ENCODE data around the gene NATD1.
A peak's percentile ranks its signal among the peaks of the same experiment; 100 is the strongest.

The NATD1 gene

GRCh38 chr17:21210411-21211076, 42.7 kb downstream of the NATD1 start:
- H3K36me3 ChIP-seq (ENCODE audit: control insufficient read depth in 5 of 5, insufficient read depth in 5 of 5, low read length in 5 of 5): peaks cover 0 to 27% (median 13%) of the 10 kb centered on the region in 5 donors
- H3K9ac ChIP-seq (ENCODE audit: low read length in 5 of 5): no peak overlapping the region
- H3K27ac ChIP-seq (ENCODE audit: low read depth, low read length): peak overlapping the region; percentile 60
- peaks cover 21 to 70% (median 63%) of the 10 kb centered on the region in 5 donors for H3K4me1 ChIP-seq (ENCODE audit: control insufficient read depth in 5 of 5, insufficient read depth in 5 of 5, low read length in 5 of 5)
- H3K9me3 ChIP-seq (ENCODE audit: control insufficient read depth in 5 of 5, low read length in 5 of 5): no peaks in the 10 kb centered on the region
- peak overlapping the region in 1 of 5 donors; percentile 4 for H3K4me3 ChIP-seq (ENCODE audit: low read depth in 1 of 5, low read length in 5 of 5)
- no peaks in the 10 kb centered on the region for H3K27me3 ChIP-seq (ENCODE audit: control insufficient read depth in 5 of 5, insufficient read depth in 4 of 5, low read length in 5 of 5)

- peaks cover 21 to 69% (median 61%) of the 10 kb centered on the region in 5 donors for H3K4me1 ChIP-seq (ENCODE audit: control insufficient read depth in 5 of 5, insufficient read depth in 5 of 5, low read length in 5 of 5)
- no peaks in the 10 kb centered on the region for H3K27me3 ChIP-seq (ENCODE audit: control insufficient read depth in 5 of 5, insufficient read depth in 4 of 5, low read length in 5 of 5)
- no peaks in the 10 kb centered on the region for H3K9me3 ChIP-seq (ENCODE audit: control insufficient read depth in 5 of 5, low read length in 5 of 5)
- peak overlapping the region in 4 of 5 donors; percentile 13 to 38 (median 28) for H3K9ac ChIP-seq (ENCODE audit: low read length in 5 of 5)
- no peak overlapping the region for H3K4me3 ChIP-seq (ENCODE audit: low read depth in 1 of 5, low read length in 5 of 5)
- peak overlapping the region; percentile 60 for H3K27ac ChIP-seq (ENCODE audit: low read depth, low read length)
- peaks cover 0 to 27% (median 13%) of the 10 kb centered on the region in 5 donors for H3K36me3 ChIP-seq (ENCODE audit: control insufficient read depth in 5 of 5, insufficient read depth in 5 of 5, low read length in 5 of 5)
These were observed 43.6 kb downstream of the NATD1 start for GRCh38 chr17:21209511-21210175.

GRCh38 chr17:21208352-21208751, 44.9 kb downstream of the NATD1 start:
- H3K4me1 ChIP-seq (ENCODE audit: control insufficient read depth in 5 of 5, insufficient read depth in 5 of 5, low read length in 5 of 5): peaks cover 25 to 75% (median 68%) of the 10 kb centered on the region in 5 donors
- H3K4me3 ChIP-seq (ENCODE audit: low read depth in 1 of 5, low read length in 5 of 5): no peak overlapping the region
- peak overlapping the region in 3 of 5 donors; percentile 13 to 57 (median 37) for H3K9ac ChIP-seq (ENCODE audit: low read length in 5 of 5)
- peak overlapping the region; percentile 60 for H3K27ac ChIP-seq (ENCODE audit: low read depth, low read length)
- no peaks in the 10 kb centered on the region for H3K27me3 ChIP-seq (ENCODE audit: control insufficient read depth in 5 of 5, insufficient read depth in 4 of 5, low read length in 5 of 5)
- no peaks in the 10 kb centered on the region for H3K9me3 ChIP-seq (ENCODE audit: control insufficient read depth in 5 of 5, low read length in 5 of 5)
- peaks cover 0 to 27% (median 13%) of the 10 kb centered on the region in 5 donors for H3K36me3 ChIP-seq (ENCODE audit: control insufficient read depth in 5 of 5, insufficient read depth in 5 of 5, low read length in 5 of 5)

DNA sequence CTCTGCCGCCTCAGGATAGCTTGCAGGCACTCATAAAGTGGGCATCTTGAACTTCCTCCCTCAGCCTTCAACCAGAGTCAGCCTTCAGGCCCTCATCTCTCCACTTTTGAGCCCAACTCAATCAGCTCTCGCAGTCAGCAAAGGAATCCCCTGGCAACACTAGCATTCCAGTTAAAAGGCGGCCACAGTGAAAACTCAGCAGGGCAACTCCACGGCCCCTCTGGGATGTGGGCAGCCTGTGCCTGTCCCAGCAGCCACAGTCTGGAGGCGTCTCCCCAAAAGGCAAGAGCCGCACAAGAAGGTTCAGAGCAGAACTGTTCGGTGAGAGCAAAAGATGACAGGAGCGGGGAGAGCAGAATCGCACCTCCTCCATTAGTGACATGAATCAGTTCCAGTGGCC, 48.3 kb downstream of the NATD1 start:
- peak overlapping the region; percentile 14 for H3K27ac ChIP-seq (ENCODE audit: low read depth, low read length)
- H3K27me3 ChIP-seq (ENCODE audit: control insufficient read depth in 5 of 5, insufficient read depth in 4 of 5, low read length in 5 of 5): no peaks in the 10 kb centered on the region
- no peaks in the 10 kb centered on the region for H3K9me3 ChIP-seq (ENCODE audit: control insufficient read depth in 5 of 5, low read length in 5 of 5)
- no peak overlapping the region for H3K4me3 ChIP-seq (ENCODE audit: low read depth in 1 of 5, low read length in 5 of 5)
- no peak overlapping the region for H3K9ac ChIP-seq (ENCODE audit: low read length in 5 of 5)
- peaks cover 0 to 37% (median 12%) of the 10 kb centered on the region in 5 donors for H3K36me3 ChIP-seq (ENCODE audit: control insufficient read depth in 5 of 5, insufficient read depth in 5 of 5, low read length in 5 of 5)
- peaks cover 13 to 73% (median 67%) of the 10 kb centered on the region in 5 donors for H3K4me1 ChIP-seq (ENCODE audit: control insufficient read depth in 5 of 5, insufficient read depth in 5 of 5, low read length in 5 of 5)

- H3K4me1 ChIP-seq (ENCODE audit: control insufficient read depth in 5 of 5, insufficient read depth in 5 of 5, low read length in 5 of 5): peaks cover 14 to 75% (median 66%) of the 10 kb centered on the region in 5 donors
- H3K36me3 ChIP-seq (ENCODE audit: control insufficient read depth in 5 of 5, insufficient read depth in 5 of 5, low read length in 5 of 5): peaks cover 0 to 36% (median 22%) of the 10 kb centered on the region in 5 donors
These were observed 50.7 kb downstream of the NATD1 start for GRCh38 chr17:21202512-21202911.

DNA sequence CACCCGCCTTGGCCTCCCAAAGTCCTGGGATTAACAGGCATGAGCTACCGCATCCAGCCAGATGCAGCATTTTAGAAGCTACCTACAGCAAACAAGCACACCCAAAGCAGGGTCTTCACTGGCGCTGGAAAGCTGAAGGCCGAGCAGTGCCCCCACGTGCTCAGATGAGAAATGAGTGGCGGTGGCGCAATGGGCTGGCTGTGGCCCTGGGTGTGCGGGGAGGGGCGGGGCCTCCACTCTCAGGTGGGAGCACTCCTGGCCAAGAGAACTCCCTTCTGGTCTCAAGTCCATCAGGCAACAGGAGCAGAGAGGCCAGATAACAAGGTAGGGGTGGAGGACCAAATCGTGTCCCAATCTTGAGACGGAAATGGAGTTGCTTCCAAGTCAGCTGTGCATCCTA, 51.3 kb downstream of the NATD1 start:
- no peak overlapping the region for H3K9ac ChIP-seq (ENCODE audit: low read length in 5 of 5)
- H3K4me3 ChIP-seq (ENCODE audit: low read depth in 1 of 5, low read length in 5 of 5): no peak overlapping the region
- peak overlapping the region; percentile 65 for H3K27ac ChIP-seq (ENCODE audit: low read depth, low read length)
- peaks cover 14 to 75% (median 66%) of the 10 kb centered on the region in 5 donors for H3K4me1 ChIP-seq (ENCODE audit: control insufficient read depth in 5 of 5, insufficient read depth in 5 of 5, low read length in 5 of 5)
- H3K9me3 ChIP-seq (ENCODE audit: control insufficient read depth in 5 of 5, low read length in 5 of 5): no peaks in the 10 kb centered on the region
- no peaks in the 10 kb centered on the region for H3K27me3 ChIP-seq (ENCODE audit: control insufficient read depth in 5 of 5, insufficient read depth in 4 of 5, low read length in 5 of 5)
- peaks cover 0 to 42% (median 28%) of the 10 kb centered on the region in 5 donors for H3K36me3 ChIP-seq (ENCODE audit: control insufficient read depth in 5 of 5, insufficient read depth in 5 of 5, low read length in 5 of 5)

More at GRCh38 chr17:21202512-21202911, 50.7 kb downstream of the NATD1 start:
- H3K9me3 ChIP-seq (ENCODE audit: control insufficient read depth in 5 of 5, low read length in 5 of 5): no peaks in the 10 kb centered on the region
- no peaks in the 10 kb centered on the region for H3K27me3 ChIP-seq (ENCODE audit: control insufficient read depth in 5 of 5, insufficient read depth in 4 of 5, low read length in 5 of 5)
- H3K4me3 ChIP-seq (ENCODE audit: low read depth in 1 of 5, low read length in 5 of 5): no peak overlapping the region
- no peak overlapping the region for H3K27ac ChIP-seq (ENCODE audit: low read depth, low read length)
- no peak overlapping the region for H3K9ac ChIP-seq (ENCODE audit: low read length in 5 of 5)

GRCh38 chr17:21201298-21201595, 52.0 kb downstream of the NATD1 start:
- peaks cover 14 to 75% (median 66%) of the 10 kb centered on the region in 5 donors for H3K4me1 ChIP-seq (ENCODE audit: control insufficient read depth in 5 of 5, insufficient read depth in 5 of 5, low read length in 5 of 5)
- no peaks in the 10 kb centered on the region for H3K27me3 ChIP-seq (ENCODE audit: control insufficient read depth in 5 of 5, insufficient read depth in 4 of 5, low read length in 5 of 5)
- H3K9me3 ChIP-seq (ENCODE audit: control insufficient read depth in 5 of 5, low read length in 5 of 5): no peaks in the 10 kb centered on the region
- H3K36me3 ChIP-seq (ENCODE audit: control insufficient read depth in 5 of 5, insufficient read depth in 5 of 5, low read length in 5 of 5): peaks cover 0 to 44% (median 32%) of the 10 kb centered on the region in 5 donors
- H3K9ac ChIP-seq (ENCODE audit: low read length in 5 of 5): no peak overlapping the region
- no peak overlapping the region for H3K4me3 ChIP-seq (ENCODE audit: low read depth in 1 of 5, low read length in 5 of 5)
- peak overlapping the region; percentile 65 for H3K27ac ChIP-seq (ENCODE audit: low read depth, low read length)

DNA sequence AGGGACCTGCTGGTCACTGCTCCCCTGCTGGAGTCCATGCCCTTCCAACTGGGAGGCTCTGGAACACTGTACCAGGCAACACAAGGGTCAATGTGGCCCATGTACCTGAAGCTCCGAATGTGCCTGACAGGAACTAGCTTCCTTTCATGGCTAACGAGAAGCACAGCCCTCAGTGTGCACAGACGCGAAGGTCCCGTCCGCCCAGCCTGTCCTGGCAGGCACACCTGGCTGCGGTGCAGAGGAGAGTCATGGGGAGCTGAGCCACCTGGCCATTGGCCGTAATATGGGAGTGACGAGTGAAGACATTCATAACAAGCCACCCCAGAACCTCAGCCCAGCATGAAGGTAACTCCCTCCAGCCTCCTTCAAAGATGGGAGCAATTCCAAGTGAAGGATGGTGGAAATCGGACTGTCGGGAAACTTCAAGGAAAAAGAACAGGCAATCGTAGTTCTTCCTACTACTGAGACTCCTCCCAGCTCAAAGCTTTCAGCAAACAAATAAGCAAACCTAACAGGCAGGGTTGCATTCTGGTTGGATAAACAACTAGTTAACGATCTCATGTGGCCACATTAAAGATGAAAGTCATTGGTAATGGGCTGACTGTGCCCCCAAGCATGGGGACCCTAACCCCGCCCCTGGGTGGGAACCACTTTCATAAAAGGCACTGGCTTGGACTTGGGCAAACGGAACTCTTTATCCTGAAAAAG, 52.5 kb downstream of the NATD1 start:
- Histone ChIP-seq H3K4me3 (ENCODE audit: low read depth in 1 of 5, low read length in 5 of 5) (no peak overlapping the region), H3K36me3 (ENCODE audit: control insufficient read depth in 5 of 5, insufficient read depth in 5 of 5, low read length in 5 of 5) (peaks cover 0 to 46% (median 32%) of the 10 kb centered on the region in 5 donors), H3K4me1 (ENCODE audit: control insufficient read depth in 5 of 5, insufficient read depth in 5 of 5, low read length in 5 of 5) (peaks cover 14 to 75% (median 66%) of the 10 kb centered on the region in 5 donors), H3K27me3 (ENCODE audit: control insufficient read depth in 5 of 5, insufficient read depth in 4 of 5, low read length in 5 of 5) (no peaks in the 10 kb centered on the region), H3K9ac (ENCODE audit: low read length in 5 of 5) (no peak overlapping the region), H3K9me3 (ENCODE audit: control insufficient read depth in 5 of 5, low read length in 5 of 5) (no peaks in the 10 kb centered on the region), H3K27ac (ENCODE audit: low read depth, low read length) (peak overlapping the region; percentile 65)

GRCh38 chr17:21199856-21200255, 53.4 kb downstream of the NATD1 start:
- no peak overlapping the region for H3K9ac ChIP-seq (ENCODE audit: low read length in 5 of 5)
- no peaks in the 10 kb centered on the region for H3K9me3 ChIP-seq (ENCODE audit: control insufficient read depth in 5 of 5, low read length in 5 of 5)
- no peaks in the 10 kb centered on the region for H3K27me3 ChIP-seq (ENCODE audit: control insufficient read depth in 5 of 5, insufficient read depth in 4 of 5, low read length in 5 of 5)
- peaks cover 10 to 72% (median 65%) of the 10 kb centered on the region in 5 donors for H3K4me1 ChIP-seq (ENCODE audit: control insufficient read depth in 5 of 5, insufficient read depth in 5 of 5, low read length in 5 of 5)
- H3K4me3 ChIP-seq (ENCODE audit: low read depth in 1 of 5, low read length in 5 of 5): no peak overlapping the region
- H3K36me3 ChIP-seq (ENCODE audit: control insufficient read depth in 5 of 5, insufficient read depth in 5 of 5, low read length in 5 of 5): peaks cover 0 to 48% (median 30%) of the 10 kb centered on the region in 5 donors
- H3K27ac ChIP-seq (ENCODE audit: low read depth, low read length): no peak overlapping the region

DNA sequence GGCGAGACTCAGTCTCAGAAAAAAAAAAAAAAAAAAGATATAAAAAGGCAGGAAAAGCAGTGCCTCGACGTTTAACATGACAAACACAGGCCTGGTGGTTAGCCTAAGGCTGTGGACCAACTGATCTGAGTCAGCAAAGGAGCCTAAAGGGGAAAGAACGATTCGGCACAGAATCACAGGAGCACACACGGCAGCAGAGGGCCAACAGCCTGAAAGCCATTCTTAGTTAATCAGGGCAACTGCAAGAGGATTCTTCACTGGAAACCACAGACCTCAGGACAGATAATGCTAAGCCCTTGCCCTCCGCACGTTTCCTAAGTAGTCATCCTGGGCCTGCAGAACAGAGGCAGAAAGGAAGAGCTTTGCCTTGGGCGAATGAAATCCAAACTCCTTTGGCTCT, 53.9 kb downstream of the NATD1 start:
- Histone ChIP-seq H3K9me3 (ENCODE audit: control insufficient read depth in 5 of 5, low read length in 5 of 5) (no peaks in the 10 kb centered on the region), H3K36me3 (ENCODE audit: control insufficient read depth in 5 of 5, insufficient read depth in 5 of 5, low read length in 5 of 5) (peaks cover 0 to 48% (median 30%) of the 10 kb centered on the region in 5 donors), H3K4me3 (ENCODE audit: low read depth in 1 of 5, low read length in 5 of 5) (no peak overlapping the region), H3K27me3 (ENCODE audit: control insufficient read depth in 5 of 5, insufficient read depth in 4 of 5, low read length in 5 of 5) (no peaks in the 10 kb centered on the region), H3K9ac (ENCODE audit: low read length in 5 of 5) (no peak overlapping the region), H3K27ac (ENCODE audit: low read depth, low read length) (peak overlapping the region; percentile 62), H3K4me1 (ENCODE audit: control insufficient read depth in 5 of 5, insufficient read depth in 5 of 5, low read length in 5 of 5) (peaks cover 6 to 72% (median 65%) of the 10 kb centered on the region in 5 donors)

Data from subcutaneous abdominal adipose tissue (tissue), 5 donors.